ENCODE data around the gene SLX9. TPM values are rescaled to one million over a fixed set of nuclear protein-coding genes. Genes with fewer than 3 reads are reported as not detected.
A peak's percentile ranks its signal among the peaks of the same experiment; 100 is the strongest.

SLX9 gene
- total RNA-seq, 4 donors from 2014 or later, result 8.1 to 46.0 (median 16.6) TPM

- DNase-seq, result no peak
- no peaks in the 10 kb centered on the region for H3K36me3 ChIP-seq
- peak overlapping the region; percentile 17 to 58 (median 36) for H3K27ac ChIP-seq
- in situ Hi-C loops (cut with MboI; ENCODE audit: low pct_ligation_motif_present in 1 of 4, low pct_unique_long_range_greater_than_20kb in 1 of 4, low sequenced_read_pairs in 3 of 4) (no loop called here), intact Hi-C loops (cut with DNase I; ENCODE audit: low total_unique reads) (no loop called here)
- no peaks in the 10 kb centered on the region for H3K9me3 ChIP-seq
- TF ChIP-seq POLR2AphosphoS5 (IDR thresholded peaks at IDR 0.05) (no peak), POLR2A (IDR thresholded peaks at IDR 0.05) (no peak), EP300 (IDR thresholded peaks at IDR 0.05; ENCODE audit: low read depth) (no peak), CTCF (IDR thresholded peaks at IDR 0.05) (no peak)
- H3K4me3 ChIP-seq, result no peak overlapping the region
- H3K4me1 ChIP-seq, result peaks cover 10 to 61% (median 28%) of the 10 kb centered on the region in 4 donors
- H3K27me3 ChIP-seq, result no peaks in the 10 kb centered on the region
- 73% methylated on average over 7 of the region's 7 CpGs; no CpG with 5 or more reads in 1 of the 2 donors for WGBS, 2 donors (ENCODE audit: low coverage in 1 of 2)
These were observed 26.2 kb upstream of the SLX9 start for GRCh38 chr21:44913425-44914175.

- Histone ChIP-seq H3K27me3 (peaks cover 2% of the 10 kb centered on the region), H3K36me3 (no peaks in the 10 kb centered on the region), H3K27ac (peak overlapping the region; percentile 22 to 58 (median 42)), H3K4me1 (peaks cover 10 to 55% (median 28%) of the 10 kb centered on the region in 4 donors), H3K9me3 (no peaks in the 10 kb centered on the region), H3K4me3 (no peak overlapping the region)
- intact Hi-C loops (cut with DNase I; ENCODE audit: low total_unique reads), result no loop called here
- in situ Hi-C loops (cut with MboI; ENCODE audit: low pct_ligation_motif_present in 1 of 4, low pct_unique_long_range_greater_than_20kb in 1 of 4, low sequenced_read_pairs in 3 of 4), result no loop called here
- TF ChIP-seq CTCF (IDR thresholded peaks at IDR 0.05) (no peak), EP300 (IDR thresholded peaks at IDR 0.05; ENCODE audit: low read depth) (no peak), POLR2A (IDR thresholded peaks at IDR 0.05) (no peak), POLR2AphosphoS5 (IDR thresholded peaks at IDR 0.05) (no peak)
- peak; percentile 51 for DNase-seq
- WGBS, 2 donors (ENCODE audit: low coverage in 1 of 2), result 72 to 100% methylated on average over 2 to 11 of the region's 18 CpGs
These were observed 25.5 kb upstream of the SLX9 start for GRCh38 chr21:44914176-44914874.

GRCh38 chr21:44916965-44917364 lies 22.9 kb upstream of the SLX9 start:
- Histone ChIP-seq H3K27ac (no peak overlapping the region), H3K4me3 (no peak overlapping the region), H3K27me3 (peaks cover 16% of the 10 kb centered on the region), H3K4me1 (peaks cover 0 to 34% (median 15%) of the 10 kb centered on the region in 4 donors), H3K36me3 (no peaks in the 10 kb centered on the region), H3K9me3 (no peaks in the 10 kb centered on the region)
- DNase-seq, result no peak
- intact Hi-C loops (cut with DNase I; ENCODE audit: low total_unique reads) (no loop called here), in situ Hi-C loops (cut with MboI; ENCODE audit: low pct_ligation_motif_present in 1 of 4, low pct_unique_long_range_greater_than_20kb in 1 of 4, low sequenced_read_pairs in 3 of 4) (no loop called here)
- 41 to 49% methylated on average over 7 of the region's 7 CpGs for WGBS, 2 donors (ENCODE audit: low coverage in 1 of 2)
- TF ChIP-seq POLR2A (IDR thresholded peaks at IDR 0.05) (no peak), EP300 (IDR thresholded peaks at IDR 0.05; ENCODE audit: low read depth) (no peak), CTCF (IDR thresholded peaks at IDR 0.05) (no peak), POLR2AphosphoS5 (IDR thresholded peaks at IDR 0.05) (no peak)

GRCh38 chr21:44917446-44918106 lies 22.3 kb upstream of the SLX9 start:
- Histone ChIP-seq H3K4me1 (peaks cover 0 to 28% (median 9%) of the 10 kb centered on the region in 4 donors), H3K9me3 (no peaks in the 10 kb centered on the region), H3K36me3 (no peaks in the 10 kb centered on the region), H3K27me3 (peaks cover 16% of the 10 kb centered on the region), H3K4me3 (no peak overlapping the region), H3K27ac (no peak overlapping the region)
- in situ Hi-C loops (cut with MboI; ENCODE audit: low pct_ligation_motif_present in 1 of 4, low pct_unique_long_range_greater_than_20kb in 1 of 4, low sequenced_read_pairs in 3 of 4), result no loop called here
- 77 to 83% methylated on average over 8 to 15 of the region's 15 CpGs for WGBS, 2 donors (ENCODE audit: low coverage in 1 of 2)
- TF ChIP-seq EP300 (IDR thresholded peaks at IDR 0.05; ENCODE audit: low read depth) (no peak), POLR2AphosphoS5 (IDR thresholded peaks at IDR 0.05) (no peak), CTCF (IDR thresholded peaks at IDR 0.05) (no peak), POLR2A (IDR thresholded peaks at IDR 0.05) (no peak)
- intact Hi-C loops (cut with DNase I; ENCODE audit: low total_unique reads), result no loop called here
- no peak for DNase-seq

Data from transverse colon (tissue), 4 donors.